Small intestine (tissue), 7 donors: ENCODE data around the gene SLC17A7. TPM values are rescaled to one million over a fixed set of nuclear protein-coding genes. Genes with fewer than 3 reads are reported as not detected.

Experiments used
- DNase-seq, 2 donors: peaks; one replicate each; pipeline versions ENCODE4 v3.0.0 to v3.0.0-alpha.2; 2013
- FAIRE-seq: peaks from 2 replicates; lab custom pipeline; 2012; peaks lifted over from hg19 to GRCh38; lab: Jason Lieb, UNC
- H3K27ac ChIP-seq, 3 donors: one replicate each; pipeline ENCODE4 v1.5.1; 2013; ENCODE audit warnings: low read length in 2 of 3, mild to moderate bottlenecking in 2 of 3, control low read depth in 1 of 3, inconsistent platforms in 1 of 3, low read depth in 1 of 3, moderate library complexity in 1 of 3
- H3K27me3 ChIP-seq, 3 donors: one replicate each; pipeline ENCODE4 v1.6.1; 2013; ENCODE audit warnings: low read length in 3 of 3, inconsistent platforms in 1 of 3; ENCODE audit not compliant: control insufficient read depth in 3 of 3, insufficient read depth in 3 of 3
- H3K36me3 ChIP-seq, 3 donors: one replicate each; pipeline ENCODE4 v1.6.1; 2013; ENCODE audit warnings: low read length in 3 of 3, inconsistent platforms in 1 of 3, low read depth in 1 of 3, mild to moderate bottlenecking in 1 of 3, moderate library complexity in 1 of 3; ENCODE audit not compliant: control insufficient read depth in 3 of 3, insufficient read depth in 2 of 3
- H3K4me1 ChIP-seq, 3 donors: one replicate each; pipeline ENCODE4 v1.6.1; 2013; ENCODE audit warnings: low read length in 2 of 3, inconsistent platforms in 1 of 3, low read depth in 1 of 3, mild to moderate bottlenecking in 1 of 3, moderate library complexity in 1 of 3; ENCODE audit not compliant: control insufficient read depth in 3 of 3, insufficient read depth in 2 of 3
- H3K4me3 ChIP-seq, 3 donors: one replicate each; pipeline ENCODE4 v1.5.1; 2013; ENCODE audit warnings: low read length in 3 of 3, control low read depth in 1 of 3, inconsistent platforms in 1 of 3, low read depth in 1 of 3, mild to moderate bottlenecking in 1 of 3, moderate library complexity in 1 of 3
- H3K9me3 ChIP-seq, 2 donors: one replicate each; pipeline ENCODE4 v1.6.1; 2013; ENCODE audit warnings: low read depth in 1 of 2, low read length in 1 of 2; ENCODE audit not compliant: control insufficient read depth in 2 of 2, insufficient read depth in 1 of 2
- WGBS, 3 donors: extraction: QIAGEN DNeasy Blood & Tissue Kit; methylation state at CpG; one replicate each; pipeline ENCODE4 v1.1.7; 2013; 5-methylcytosine and 5-hydroxymethylcytosine counted together
- polyA plus RNA-seq, 4 donors: library from polyadenylated mRNA; stranded (reverse) in 3 of 4; unstranded in 1 of 4; fragments of 200-250 nt in 3 of 4; fragments of 120-200 nt in 1 of 4; gene quantifications; one replicate each; pipeline versions ENCODE4 v1.2.1 to v1.2.3, GENCODE V29; 2013
- donor health status: healthy with polysubstance abuse.
- donor health status: control.
- donor health status: control.
- donor health status: Bipolar disorder and iron deficiency.
- donor health status: healthy.

Gene SLC17A7
- polyA plus RNA-seq, 4 donors: 0.09 to 1.1 (median 0.25) TPM

- DNase-seq (no peak), FAIRE-seq (no peak)
- Histone ChIP-seq H3K27me3 (peaks cover 7 to 99% (median 61%) of the 10 kb centered on the region in 3 donors), H3K36me3 (no peaks in the 10 kb centered on the region), H3K27ac (no peak overlapping the region), H3K4me1 (no peaks in the 10 kb centered on the region), H3K9me3 (peaks cover 0 to 11% of the 10 kb centered on the region in 2 donors), H3K4me3 (no peak overlapping the region)
- 44 to 53% (median 52%) methylated on average over 23 to 29 of the region's 29 CpGs for WGBS, 3 donors
Measured at GRCh38 chr19:49431330-49431749, 10.0 kb downstream of the SLC17A7 start.

GRCh38 chr19:49430678-49431329 is 10.5 kb downstream of the SLC17A7 start:
- Histone ChIP-seq H3K36me3 (no peaks in the 10 kb centered on the region), H3K27ac (no peak overlapping the region), H3K4me1 (no peaks in the 10 kb centered on the region), H3K9me3 (peaks cover 0 to 11% of the 10 kb centered on the region in 2 donors), H3K4me3 (no peak overlapping the region), H3K27me3 (peaks cover 7 to 99% (median 62%) of the 10 kb centered on the region in 3 donors)
- FAIRE-seq (no peak), DNase-seq (no peak)
- 60 to 67% (median 65%) methylated on average over 28 of the region's 28 CpGs for WGBS, 3 donors

- WGBS, 3 donors: 59 to 68% (median 61%) methylated on average over 7 to 9 of the region's 9 CpGs
- Histone ChIP-seq H3K36me3 (no peaks in the 10 kb centered on the region), H3K4me3 (no peak overlapping the region), H3K27ac (no peak overlapping the region), H3K9me3 (peaks cover 0 to 11% of the 10 kb centered on the region in 2 donors), H3K27me3 (peaks cover 10 to 99% (median 62%) of the 10 kb centered on the region in 3 donors), H3K4me1 (no peaks in the 10 kb centered on the region)
- DNase-seq (no peak), FAIRE-seq (no peak)
Measured at GRCh38 chr19:49430172-49430677, 11.1 kb downstream of the SLC17A7 start.

GRCh38 chr19:49428547-49429451 is 12.5 kb downstream of the SLC17A7 start:
- Histone ChIP-seq H3K4me1 (no peaks in the 10 kb centered on the region), H3K4me3 (no peak overlapping the region), H3K27me3 (peaks cover 12 to 99% (median 66%) of the 10 kb centered on the region in 3 donors), H3K27ac (no peak overlapping the region), H3K36me3 (no peaks in the 10 kb centered on the region), H3K9me3 (peaks cover 0 to 11% of the 10 kb centered on the region in 2 donors)
- 12 to 19% (median 14%) methylated on average over 26 to 29 of the region's 29 CpGs for WGBS, 3 donors
- no peak for DNase-seq
- no peak for FAIRE-seq

GRCh38 chr19:49427855-49428546 is 13.3 kb downstream of the SLC17A7 start:
- no peak for FAIRE-seq
- Histone ChIP-seq H3K36me3 (no peaks in the 10 kb centered on the region), H3K4me1 (peaks cover 0 to 1% (median 0%) of the 10 kb centered on the region in 3 donors), H3K27ac (no peak overlapping the region), H3K9me3 (peaks cover 0 to 11% of the 10 kb centered on the region in 2 donors), H3K27me3 (peaks cover 17 to 99% (median 66%) of the 10 kb centered on the region in 3 donors), H3K4me3 (no peak overlapping the region)
- 2 to 3% (median 3%) methylated on average over 37 to 45 of the region's 45 CpGs for whole genome bisulfite sequencing, 3 donors
- DNase-seq: no peak

GRCh38 chr19:49427339-49427738 is 14.0 kb downstream of the SLC17A7 start:
- no peak overlapping the region for H3K27ac ChIP-seq
- H3K27me3 ChIP-seq: peaks cover 14 to 99% (median 70%) of the 10 kb centered on the region in 3 donors
- H3K4me1 ChIP-seq: peaks cover 0 to 2% (median 0%) of the 10 kb centered on the region in 3 donors
- FAIRE-seq (no peak), DNase-seq (no peak)
- peaks cover 0 to 11% of the 10 kb centered on the region in 2 donors for H3K9me3 ChIP-seq
- 53 to 56% (median 53%) methylated on average over 9 to 12 of the region's 12 CpGs for WGBS, 3 donors
- no peaks in the 10 kb centered on the region for H3K36me3 ChIP-seq
- no peak overlapping the region for H3K4me3 ChIP-seq

GRCh38 chr19:49425922-49426592 is 15.3 kb downstream of the SLC17A7 start:
- 3 to 5% (median 5%) methylated on average over 28 to 30 of the region's 30 CpGs for WGBS, 3 donors
- peaks cover 20 to 99% (median 65%) of the 10 kb centered on the region in 3 donors for H3K27me3 ChIP-seq
- no peak for FAIRE-seq

More at GRCh38 chr19:49425922-49426592, 15.3 kb downstream of the SLC17A7 start:
- Histone ChIP-seq H3K9me3 (peaks cover 0 to 2% of the 10 kb centered on the region in 2 donors), H3K4me1 (peaks cover 0 to 2% (median 0%) of the 10 kb centered on the region in 3 donors), H3K27ac (no peak overlapping the region), H3K36me3 (no peaks in the 10 kb centered on the region), H3K4me3 (no peak overlapping the region)
- DNase-seq: no peak
